D721Med (cell line): ENCODE results near the gene RTN4RL1.

ENCODE experiments used
- DNase-seq: peaks from one replicate; pipeline ENCODE4 v3.0.0; 2011; ENCODE audit warnings: low spot score; ENCODE audit not compliant: insufficient read length
- FAIRE-seq: peaks from 2 replicates; lab custom pipeline; 2011; peaks lifted over from hg19 to GRCh38; lab: Jason Lieb, UNC
- CTCF ChIP-seq: IDR thresholded peaks from 2 replicates; pipeline ENCODE4 v1.5.1; 2012; ENCODE audit warnings: mild to moderate bottlenecking, control low read depth; ENCODE audit not compliant: insufficient read depth; ENCODE audit errors: missing control alignments

Gene RTN4RL1

DNA sequence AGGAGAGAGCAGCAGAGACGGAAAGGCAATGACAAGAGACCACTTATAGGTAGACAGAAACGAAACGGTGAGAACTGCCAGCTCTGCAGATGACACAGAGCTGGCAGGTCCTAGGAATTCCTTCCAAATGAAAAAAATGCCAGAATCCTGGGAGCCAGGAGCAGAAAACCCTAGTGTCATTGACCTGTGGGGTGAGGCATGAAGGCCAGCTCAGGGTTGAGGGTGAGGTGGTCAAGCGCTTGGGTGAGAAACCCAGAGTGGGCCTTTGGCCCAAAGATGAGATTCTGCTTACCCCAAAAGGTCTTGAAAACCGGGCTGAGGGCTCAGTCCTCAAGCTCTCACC, 39.0 kb upstream of the RTN4RL1 start:
- DNase-seq (no peak), FAIRE-seq (no peak)
- TF ChIP-seq CTCF: no peak

DNA sequence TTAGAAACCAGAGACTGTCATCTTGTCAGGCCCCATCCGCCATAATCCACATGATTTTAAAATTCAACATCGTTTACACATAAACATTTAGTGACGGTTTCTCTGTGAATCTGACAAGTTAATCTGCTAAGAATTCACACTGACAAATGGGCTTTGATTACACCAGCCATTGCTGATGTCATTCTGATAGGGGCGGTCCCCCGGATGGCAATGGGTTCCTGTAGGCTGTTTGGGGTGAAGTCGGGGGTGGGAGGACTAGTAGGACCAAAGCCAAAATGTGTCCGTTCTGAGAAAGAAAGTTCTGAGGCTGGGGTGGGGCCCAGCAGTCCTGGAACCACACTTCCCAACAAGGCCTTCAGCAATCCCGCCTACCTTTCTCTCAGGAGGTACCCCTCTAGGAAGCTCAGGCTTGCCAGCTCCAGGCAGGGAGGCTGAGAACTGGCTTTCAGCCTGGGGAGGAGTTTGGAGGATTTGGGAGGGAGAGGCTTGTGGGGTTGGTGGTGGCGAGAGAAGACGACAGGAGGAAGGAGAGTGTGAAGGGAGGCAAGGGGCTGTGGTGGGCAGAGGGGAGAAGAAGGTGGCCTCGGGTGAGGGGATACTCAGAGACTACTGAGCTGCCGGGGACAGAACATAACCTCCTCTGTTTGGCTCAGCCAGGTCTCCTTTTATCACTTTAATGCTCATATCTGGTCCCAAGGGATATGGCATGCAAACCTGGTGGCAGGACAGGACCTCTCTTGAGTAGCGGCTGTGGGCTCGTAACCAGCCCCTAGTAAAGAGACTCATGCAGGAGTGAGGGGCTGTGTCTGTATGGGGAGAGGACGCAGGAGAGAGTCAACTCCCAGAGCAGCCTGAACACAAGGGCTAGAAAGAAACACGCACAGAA, 38.4 kb upstream of the RTN4RL1 start:
- FAIRE-seq (no peak), DNase-seq (no peak)
- no peak for TF ChIP-seq CTCF

- FAIRE-seq (no peak), DNase-seq (no peak)
- TF ChIP-seq CTCF: no peak
These were observed 37.5 kb upstream of the RTN4RL1 start for GRCh38 chr17:2062571-2063183.

DNA sequence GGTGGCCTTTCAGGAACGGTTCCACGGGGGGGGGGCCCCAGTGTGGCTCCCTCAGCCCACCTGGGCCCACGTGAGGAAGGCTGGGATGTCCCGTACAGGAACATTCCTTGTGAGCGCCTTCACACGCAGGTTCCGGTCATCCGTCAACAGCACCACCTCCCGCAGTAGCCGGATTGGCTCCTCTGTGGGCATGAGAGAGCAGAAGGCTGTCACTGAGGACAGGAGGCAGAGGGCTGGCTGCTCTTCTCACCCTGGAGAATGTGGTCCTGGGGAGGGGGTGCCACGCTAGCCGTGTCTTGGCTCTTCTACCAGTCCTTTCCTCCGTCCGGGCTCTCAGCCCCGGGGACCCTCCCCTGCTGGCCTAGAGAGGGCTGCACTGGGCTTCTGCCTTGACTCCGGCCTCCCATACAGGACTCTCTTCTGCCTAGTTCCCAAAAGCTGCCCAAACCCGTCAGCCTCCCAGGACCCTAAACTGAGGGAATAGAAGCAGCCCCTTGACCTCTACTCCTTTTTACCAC, 36.4 kb upstream of the RTN4RL1 start:
- DNase-seq (no peak), FAIRE-seq (no peak)
- TF ChIP-seq CTCF: no peak

GRCh38 chr17:2060681-2061440, 35.7 kb upstream of the RTN4RL1 start:
- DNase-seq (no peak), FAIRE-seq (no peak)
- no peak for TF ChIP-seq CTCF

GRCh38 chr17:2060385-2060658, 35.2 kb upstream of the RTN4RL1 start:
- FAIRE-seq (no peak), DNase-seq (no peak)
- TF ChIP-seq CTCF: no peak
